Left renal pelvis (tissue), 4 donors: Measurements from ENCODE around the gene ARHGAP45. TPM values are rescaled to one million over a fixed set of nuclear protein-coding genes. Genes with fewer than 3 reads are reported as not detected.

Experiments
- DNase-seq, 4 donors: peaks; one replicate each; pipeline ENCODE4 v3.0.0-alpha.2; 2013; ENCODE audit warnings: low read depth in 4 of 4, low spot score in 3 of 4
- polyA plus RNA-seq, 4 donors: library from polyadenylated mRNA; unstranded; fragments of 120-200 nt; gene quantifications; one replicate each; pipeline ENCODE4 v1.2.1, GENCODE V29; 2013; ENCODE audit not compliant: insufficient read length in 4 of 4

ARHGAP45 gene
- polyA plus RNA-seq, 4 donors = 8.2 to 14.4 (median 8.9) TPM

- DNase-seq = no peak
These were observed 2.2 kb downstream of the ARHGAP45 start for GRCh38 chr19:1069009-1069779.

- no peak for DNase-seq
These were observed 3.6 kb downstream of the ARHGAP45 start for GRCh38 chr19:1070576-1070930.

GRCh38 chr19:1070931-1071791 is 4.2 kb downstream of the ARHGAP45 start:
- DNase-seq = no peak

- no peak for DNase-seq
These were observed 5.5 kb downstream of the ARHGAP45 start for GRCh38 chr19:1072371-1073015.

GRCh38 chr19:1073063-1073955 is 6.3 kb downstream of the ARHGAP45 start:
- no peak for DNase-seq

GRCh38 chr19:1073956-1074517 is 7.1 kb downstream of the ARHGAP45 start:
- no peak for DNase-seq

- DNase-seq = no peak
These were observed 7.7 kb downstream of the ARHGAP45 start for GRCh38 chr19:1074544-1075283.

GRCh38 chr19:1076046-1076386 is 9.0 kb downstream of the ARHGAP45 start:
- DNase-seq = no peak

GRCh38 chr19:1076951-1077350 is 10.0 kb downstream of the ARHGAP45 start:
- DNase-seq = no peak

- DNase-seq = no peak
These were observed 12.7 kb downstream of the ARHGAP45 start for GRCh38 chr19:1079566-1080111.

- DNase-seq = no peak
These were observed 13.6 kb downstream of the ARHGAP45 start for GRCh38 chr19:1080360-1081161.

- DNase-seq = no peak
These were observed 14.6 kb downstream of the ARHGAP45 start for GRCh38 chr19:1081301-1082164.

- DNase-seq = no peak
These were observed 15.4 kb downstream of the ARHGAP45 start for GRCh38 chr19:1082165-1082927.

- DNase-seq = no peak
These were observed 16.2 kb downstream of the ARHGAP45 start for GRCh38 chr19:1082928-1083816.

GRCh38 chr19:1084024-1084868 is 17.3 kb downstream of the ARHGAP45 start:
- DNase-seq = no peak
